CD8-positive, alpha-beta memory T cell (primary cell): ENCODE data around the gene ABCA2. TPM values are rescaled to one million over a fixed set of nuclear protein-coding genes. Genes with fewer than 3 reads are reported as not detected.

Experiments
- CTCF ChIA-PET: fragments of 350-600 bp; sonication (Branson Sonifier 250); formaldehyde crosslinking; loops from one replicate; lab custom pipeline; 2021; ENCODE audit warnings: antibody characterized with exemption; lab: Charles Lee
- POLR2A ChIA-PET: fragments of 350-600 bp; sonication (Branson Sonifier 250); formaldehyde crosslinking; loops from one replicate; lab custom pipeline; 2021; ENCODE audit warnings: antibody characterized with exemption; lab: Charles Lee
- DNase-seq, 5 donors: peaks; one replicate each; pipeline versions ENCODE4 v3.0.0 to v3.0.0-alpha.2; 2020 to 2022; ENCODE audit warnings: mixed read lengths in 1 of 5
- H3K27ac ChIP-seq: one replicate; pipeline ENCODE4 v1.7.0; 2013; ENCODE audit warnings: low read depth, mild to moderate bottlenecking, low read length, moderate library complexity
- H3K27me3 ChIP-seq: 2 replicates; pipeline ENCODE4 v1.7.0; 2013; ENCODE audit warnings: low read length, mild to moderate bottlenecking; ENCODE audit not compliant: insufficient read depth, poor library complexity, severe bottlenecking
- H3K36me3 ChIP-seq: 2 replicates; pipeline ENCODE4 v1.7.0; 2013; ENCODE audit warnings: mild to moderate bottlenecking, low read length, moderate library complexity; ENCODE audit not compliant: insufficient read depth
- H3K4me1 ChIP-seq: 2 replicates; pipeline ENCODE4 v1.7.0; 2013; ENCODE audit warnings: mild to moderate bottlenecking, low read length, moderate library complexity; ENCODE audit not compliant: insufficient read depth
- H3K4me3 ChIP-seq: 2 replicates; pipeline ENCODE4 v1.7.0; 2013; ENCODE audit warnings: mild to moderate bottlenecking, low read length
- H3K9me3 ChIP-seq: 2 replicates; pipeline ENCODE4 v1.7.0; 2013; ENCODE audit warnings: mild to moderate bottlenecking, low read length
- H3K27ac Mint-ChIP-seq, 8 donors: one replicate each; pipeline ENCODE4 v1.8.0; 2020 to 2021; ENCODE audit warnings: mixed read lengths in 8 of 8, mild to moderate bottlenecking in 6 of 8, inconsistent platforms in 3 of 8, moderate library complexity in 3 of 8
- H3K27me3 Mint-ChIP-seq, 2 donors: one replicate each; pipeline ENCODE4 v1.8.0; 2020 to 2021; ENCODE audit warnings: mixed read lengths in 2 of 2, mild to moderate bottlenecking in 1 of 2, moderate library complexity in 1 of 2
- H3K36me3 Mint-ChIP-seq, 3 donors: one replicate each; pipeline ENCODE4 v1.8.0; 2020 to 2021; ENCODE audit warnings: mixed read lengths in 3 of 3, inconsistent platforms in 1 of 3, mild to moderate bottlenecking in 1 of 3
- H3K4me1 Mint-ChIP-seq, 3 donors: one replicate each; pipeline ENCODE4 v1.8.0; 2020 to 2021; ENCODE audit warnings: mixed read lengths in 3 of 3, inconsistent platforms in 1 of 3, mild to moderate bottlenecking in 1 of 3
- H3K4me3 Mint-ChIP-seq, 7 donors: one replicate each; pipeline ENCODE4 v1.8.0; 2020 to 2021; ENCODE audit warnings: mixed read lengths in 7 of 7, mild to moderate bottlenecking in 6 of 7, moderate library complexity in 4 of 7, inconsistent platforms in 2 of 7
- H3K9me3 Mint-ChIP-seq, 5 donors: one replicate each; pipeline ENCODE4 v1.8.0; 2020 to 2022; ENCODE audit warnings: mixed read lengths in 5 of 5, mild to moderate bottlenecking in 3 of 5, moderate library complexity in 2 of 5, inconsistent platforms in 1 of 5
- polyA plus RNA-seq: library from polyadenylated mRNA; unstranded; fragments of 300-500 nt; fragmentation: Illumina TruSeq; gene quantifications from one replicate; pipeline ENCODE4 v1.2.3, GENCODE V29; 2021
- total RNA-seq, 2 experiments: library from RNA; stranded (reverse); gene quantifications; one replicate each; pipeline ENCODE4 v1.2.3, GENCODE V29; 2021

Gene ABCA2
- total and polyA plus RNA-seq, 3 experiments from 2014 or later, result 15.9 to 20.7 (median 20.2) TPM

DNA sequence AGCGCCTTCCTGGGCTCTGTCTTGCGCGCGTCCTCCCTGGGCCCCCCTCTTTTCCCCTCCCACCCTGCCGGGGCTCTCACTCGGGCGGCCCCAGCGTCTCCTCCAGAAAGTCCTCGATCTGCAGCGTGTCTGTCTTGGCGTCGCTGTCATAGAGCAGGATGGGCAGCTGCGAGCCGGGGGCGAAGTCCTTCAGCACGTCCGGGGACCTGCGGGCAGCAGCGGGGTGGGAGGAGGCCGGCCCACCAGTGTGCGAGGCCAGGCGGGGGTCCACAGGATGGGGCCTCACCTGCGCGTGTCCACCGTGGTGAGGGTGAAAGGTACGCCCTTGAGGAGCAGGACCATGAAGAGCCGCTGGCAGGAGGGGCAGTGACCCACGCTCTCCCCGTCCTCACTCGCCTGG is 32.7 kb downstream of the ABCA2 start:
- no peaks in the 10 kb centered on the region for H3K27me3 Mint-ChIP-seq
- H3K36me3 Mint-ChIP-seq, result peaks cover 0 to 17% (median 0%) of the 10 kb centered on the region in 3 donors
- DNase-seq, result no peak
- H3K27me3 ChIP-seq, result no peaks in the 10 kb centered on the region
- H3K4me1 ChIP-seq, result peaks cover 55% of the 10 kb centered on the region
- H3K36me3 ChIP-seq, result no peaks in the 10 kb centered on the region
- peak overlapping the region in 1 of 7 donors; percentile 56 for H3K4me3 Mint-ChIP-seq
- POLR2A ChIA-PET, result interaction anchor here (1.2 to 1.6 kb wide), 3 partner anchors 17 to 32 kb away, joined by 3 to 11 read pairs (median 6); no protein-coding TSS in a partner anchor
- H3K9me3 ChIP-seq, result no peaks in the 10 kb centered on the region
- no peak overlapping the region for H3K27ac ChIP-seq
- CTCF ChIA-PET, result interaction anchor here (1.3 to 6.7 kb wide), 6 partner anchors 10 to 153 kb away, joined by 4 to 72 read pairs (median 12); partner anchors contain the start of genes ABCA2, AJM1, C8G and FBXW5
- peak overlapping the region in 4 of 8 donors; percentile 10 to 86 (median 39) for H3K27ac Mint-ChIP-seq
- no peak overlapping the region for H3K4me3 ChIP-seq
- H3K9me3 Mint-ChIP-seq, result no peaks in the 10 kb centered on the region
- H3K4me1 Mint-ChIP-seq, result peaks cover 43 to 75% (median 44%) of the 10 kb centered on the region in 3 donors

DNA sequence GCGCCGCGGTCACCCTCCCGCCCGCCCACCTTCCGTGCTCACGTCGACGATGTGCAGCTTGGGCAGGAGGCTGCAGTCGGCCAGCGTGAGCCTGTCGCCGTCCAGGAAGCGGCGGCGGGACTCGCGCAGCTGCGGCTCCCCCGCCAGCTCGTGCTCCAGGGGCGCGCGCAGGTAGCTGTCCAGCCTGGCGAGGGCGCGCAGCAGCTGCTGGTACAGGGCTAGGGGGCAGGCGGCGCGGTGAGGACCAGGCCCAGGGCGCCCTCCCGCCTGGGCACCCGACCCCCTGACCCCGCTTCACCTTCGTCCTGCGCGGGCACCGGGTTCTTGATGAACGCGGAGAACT is 33.2 kb downstream of the ABCA2 start:
- Mint-ChIP-seq H3K27ac (peak overlapping the region in 2 of 8 donors; percentile 39 to 47), H3K9me3 (no peaks in the 10 kb centered on the region), H3K4me1 (peaks cover 38 to 70% (median 39%) of the 10 kb centered on the region in 3 donors), H3K4me3 (peak overlapping the region in 1 of 7 donors; percentile 56), H3K27me3 (no peaks in the 10 kb centered on the region), H3K36me3 (peaks cover 0 to 17% (median 0%) of the 10 kb centered on the region in 3 donors)
- no peak overlapping the region for H3K27ac ChIP-seq
- H3K4me1 ChIP-seq, result peaks cover 50% of the 10 kb centered on the region
- ChIA-PET CTCF (interaction anchor here (2.2 to 6.7 kb wide), 5 partner anchors 34 to 152 kb away, joined by 9 to 72 read pairs (median 12); partner anchors contain the start of genes ABCA2, AJM1, C8G and FBXW5), POLR2A (no interaction called here)
- H3K36me3 ChIP-seq, result no peaks in the 10 kb centered on the region
- no peak overlapping the region for H3K4me3 ChIP-seq
- no peaks in the 10 kb centered on the region for H3K27me3 ChIP-seq
- DNase-seq, result no peak
- no peaks in the 10 kb centered on the region for H3K9me3 ChIP-seq

DNA sequence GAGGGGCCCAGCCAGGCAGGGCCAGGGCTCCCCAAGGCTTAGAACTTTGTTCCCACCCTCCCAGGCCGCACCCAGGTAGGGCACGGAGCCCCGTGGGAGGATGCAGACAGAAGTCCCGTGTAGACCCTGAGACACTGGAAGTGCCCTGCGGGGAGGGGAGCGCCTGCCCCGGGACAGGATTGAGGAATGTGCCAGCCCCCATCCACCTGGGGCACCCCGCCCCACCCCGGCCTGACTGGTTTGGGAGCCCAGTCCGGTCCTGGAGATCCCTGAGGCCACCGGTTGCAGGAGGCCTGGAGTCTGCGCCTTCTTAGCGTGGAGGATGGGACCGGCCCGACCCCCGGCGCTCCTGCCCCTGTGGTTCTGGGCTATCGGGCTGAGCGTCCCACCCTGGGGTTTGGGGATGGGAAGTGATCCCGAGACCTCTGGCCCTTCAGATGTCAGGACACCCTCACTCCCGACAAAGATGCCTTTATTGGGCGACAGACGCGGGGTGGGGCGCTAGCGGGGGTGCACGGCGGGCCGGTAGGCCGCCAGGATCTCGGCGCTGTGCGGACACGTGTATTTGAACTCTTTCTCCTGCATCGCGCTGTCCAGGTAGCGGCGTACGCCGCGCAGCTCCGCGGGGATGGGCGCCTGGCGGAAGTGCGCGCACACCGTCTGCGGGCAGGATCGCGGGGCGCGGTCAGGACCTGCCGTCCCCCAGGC is 33.7 kb downstream of the ABCA2 start:
- Histone ChIP-seq H3K27ac (no peak overlapping the region), H3K36me3 (no peaks in the 10 kb centered on the region), H3K4me1 (peaks cover 48% of the 10 kb centered on the region), H3K9me3 (no peaks in the 10 kb centered on the region), H3K4me3 (no peak overlapping the region), H3K27me3 (no peaks in the 10 kb centered on the region)
- Mint-ChIP-seq H3K36me3 (peaks cover 0 to 17% (median 0%) of the 10 kb centered on the region in 3 donors), H3K27me3 (no peaks in the 10 kb centered on the region), H3K4me1 (peaks cover 36 to 68% (median 39%) of the 10 kb centered on the region in 3 donors), H3K27ac (peak overlapping the region in 7 of 8 donors; percentile 41 to 98 (median 96)), H3K4me3 (peak overlapping the region in 6 of 7 donors; percentile 8 to 95 (median 88)), H3K9me3 (no peaks in the 10 kb centered on the region)
- ChIA-PET CTCF (interaction anchor here (2.8 to 6.7 kb wide), 3 partner anchors 8 to 41 kb away, joined by 18 to 72 read pairs (median 20); partner anchors contain the start of genes ABCA2 and FUT7), POLR2A (interaction anchor here (0.7 kb wide), 1 partner anchor 12 kb away, joined by 3 read pairs; no protein-coding TSS in a partner anchor)
- no peak for DNase-seq

DNA sequence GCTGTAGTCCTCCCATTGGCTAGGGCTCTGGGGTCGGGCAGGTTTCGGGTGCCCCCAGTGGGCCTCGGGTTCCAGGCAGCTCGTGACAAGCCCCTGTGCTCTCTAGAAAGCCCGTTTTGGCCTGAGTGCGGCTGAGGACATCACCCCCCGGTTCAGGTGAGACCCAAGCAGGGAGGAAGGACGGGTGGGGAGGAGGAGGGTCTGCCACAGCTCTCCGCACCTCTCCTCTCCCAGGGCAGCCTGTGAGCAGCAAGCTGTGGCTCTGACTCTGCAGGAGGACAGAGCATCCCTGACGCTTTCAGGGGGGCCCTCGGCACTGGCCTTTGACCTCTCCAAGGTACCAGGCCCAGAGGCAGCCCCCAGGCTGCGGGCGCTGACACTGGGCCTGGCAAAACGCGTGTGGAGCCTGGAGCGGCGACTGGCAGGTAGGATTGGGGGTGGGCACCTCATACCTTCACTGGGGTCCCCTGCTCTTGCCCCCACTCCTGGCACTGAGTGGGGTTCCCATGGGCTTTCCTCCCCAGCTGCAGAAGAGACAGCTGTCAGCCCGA is 35.1 kb downstream of the ABCA2 start:
- peaks cover 35% of the 10 kb centered on the region for H3K4me1 ChIP-seq
- peaks cover 25 to 54% (median 29%) of the 10 kb centered on the region in 3 donors for H3K4me1 Mint-ChIP-seq
- peak overlapping the region; percentile 92 to 98 (median 96) for H3K27ac Mint-ChIP-seq
- H3K36me3 ChIP-seq, result no peaks in the 10 kb centered on the region
- peaks cover 0 to 1% of the 10 kb centered on the region in 2 donors for H3K27me3 Mint-ChIP-seq
- no peaks in the 10 kb centered on the region for H3K27me3 ChIP-seq
- H3K4me3 ChIP-seq, result peak overlapping the region; percentile 65
- ChIA-PET CTCF (interaction anchor here (0.8 to 6.7 kb wide), 12 partner anchors 9 to 148 kb away, joined by 3 to 72 read pairs (median 8); partner anchors contain the start of genes ABCA2, C8G, FBXW5 and FUT7), POLR2A (interaction anchor here (0.8 to 2.6 kb wide), 11 partner anchors 8 to 94 kb away, joined by 3 to 15 read pairs (median 7); partner anchors contain the start of genes C8G, FBXW5, FUT7 and MAN1B1)
- H3K27ac ChIP-seq, result peak overlapping the region; percentile 83
- no peak for DNase-seq
- H3K9me3 Mint-ChIP-seq, result no peaks in the 10 kb centered on the region
- peaks cover 0 to 17% (median 0%) of the 10 kb centered on the region in 3 donors for H3K36me3 Mint-ChIP-seq
- H3K4me3 Mint-ChIP-seq, result peak overlapping the region; percentile 84 to 95 (median 87)
- H3K9me3 ChIP-seq, result no peaks in the 10 kb centered on the region

DNA sequence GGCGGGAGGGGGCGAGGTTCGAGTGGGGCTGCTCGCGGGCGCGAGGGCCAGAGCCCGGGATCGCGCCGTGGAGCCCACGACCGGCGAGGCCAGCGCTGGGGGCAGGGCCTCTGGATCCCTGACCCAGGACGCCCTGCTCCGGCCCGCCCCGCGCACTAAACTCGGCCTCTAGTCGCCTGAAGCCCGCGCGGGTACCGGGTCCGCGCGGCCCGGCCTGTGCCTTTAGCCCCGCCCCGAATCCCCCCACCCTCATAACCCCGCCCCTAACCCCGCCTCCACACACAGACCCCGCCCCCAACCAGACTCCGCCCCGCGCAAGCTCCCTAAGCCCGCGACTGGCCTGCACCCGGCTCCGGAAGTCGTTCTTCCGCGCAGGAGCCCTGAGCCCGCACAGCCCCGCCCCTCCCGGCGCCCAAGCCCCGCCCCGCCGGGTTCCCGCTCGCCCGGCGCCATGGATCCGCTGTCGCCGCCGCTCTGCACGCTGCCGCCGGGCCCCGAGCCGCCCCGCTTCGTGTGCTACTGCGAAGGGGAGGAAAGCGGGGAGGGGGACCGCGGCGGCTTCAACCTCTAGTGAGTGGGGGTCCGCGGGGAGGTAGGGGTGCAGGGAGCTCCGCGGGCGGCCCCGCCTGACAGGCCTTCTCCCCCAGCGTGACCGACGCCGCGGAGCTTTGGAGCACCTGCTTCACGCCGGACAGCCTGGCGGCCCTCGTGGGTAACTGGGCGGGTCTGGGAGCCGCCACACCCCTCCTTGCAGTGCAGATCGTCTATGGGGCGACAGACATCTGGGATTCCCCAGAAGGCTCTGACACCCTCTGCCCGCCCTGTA is 35.8 kb downstream of the ABCA2 start, which contains the start of gene PAXX:
TSS of gene PAXX (plus strand) at position 430 of the 826 bp plus-strand sequence. CDS start at position 452, 22 bp downstream.
- DNase-seq, result peak; percentile 91 to 95 (median 92)
- no peaks in the 10 kb centered on the region for H3K9me3 Mint-ChIP-seq
- POLR2A ChIA-PET, result interaction anchor here (0.6 to 2.6 kb wide), 13 partner anchors 9 to 95 kb away, joined by 3 to 15 read pairs (median 5); partner anchors contain the start of genes C8G, FBXW5, FUT7 and MAN1B1
- peaks cover 0 to 17% (median 0%) of the 10 kb centered on the region in 3 donors for H3K36me3 Mint-ChIP-seq
- peak within 1 kb of the TSS; percentile 84 to 95 (median 87) for H3K4me3 Mint-ChIP-seq
- Histone ChIP-seq H3K27ac (peak within 1 kb of the TSS; percentile 83), H3K4me1 (peaks cover 28% of the 10 kb centered on the region), H3K4me3 (peak within 1 kb of the TSS; percentile 65), H3K9me3 (no peaks in the 10 kb centered on the region), H3K36me3 (no peaks in the 10 kb centered on the region), H3K27me3 (no peaks in the 10 kb centered on the region)
- H3K4me1 Mint-ChIP-seq, result peaks cover 19 to 50% (median 22%) of the 10 kb centered on the region in 3 donors
- peaks cover 2 to 3% of the 10 kb centered on the region in 2 donors for H3K27me3 Mint-ChIP-seq
- peak within 1 kb of the TSS; percentile 92 to 98 (median 96) for H3K27ac Mint-ChIP-seq
- CTCF ChIA-PET, result interaction anchor here (0.8 to 6.7 kb wide), 12 partner anchors 10 to 245 kb away, joined by 3 to 72 read pairs (median 8); partner anchors contain the start of genes ABCA2, C8G, FBXW5 and FUT7

DNA sequence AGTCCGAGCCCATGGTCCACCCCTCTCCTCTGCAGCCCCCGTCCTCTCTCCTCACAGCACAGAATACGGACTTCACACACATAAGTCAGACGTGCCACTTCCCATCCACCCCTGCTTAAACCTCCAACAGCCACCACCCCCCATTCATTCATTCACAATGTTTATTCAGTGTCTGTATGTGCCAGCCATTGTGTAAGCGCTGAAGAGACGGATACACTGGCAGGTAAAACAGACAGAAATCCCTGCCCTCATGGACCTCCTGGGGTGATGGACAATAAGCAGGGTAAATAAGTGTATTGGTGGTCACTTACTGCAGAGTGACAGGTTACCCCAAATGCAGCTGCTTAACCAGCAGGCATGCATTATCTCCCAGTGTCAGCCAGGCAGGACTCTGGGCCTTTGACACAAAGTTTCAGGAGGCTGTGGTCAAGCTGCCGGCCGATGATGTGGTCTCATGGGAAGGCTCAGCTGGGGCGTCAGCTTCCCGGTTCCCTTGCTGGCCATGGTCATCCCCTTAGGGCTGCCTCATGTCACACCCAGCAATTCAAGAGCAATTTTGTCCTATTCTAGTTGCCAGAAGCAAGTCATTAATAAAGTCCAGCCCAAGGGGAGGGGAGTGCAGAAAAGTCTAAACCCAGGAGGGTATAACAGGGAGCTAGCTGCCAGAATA is 37.7 kb downstream of the ABCA2 start:
- Histone ChIP-seq H3K4me3 (no peak overlapping the region), H3K27me3 (no peaks in the 10 kb centered on the region), H3K4me1 (peaks cover 13% of the 10 kb centered on the region), H3K9me3 (no peaks in the 10 kb centered on the region), H3K27ac (no peak overlapping the region), H3K36me3 (no peaks in the 10 kb centered on the region)
- CTCF ChIA-PET, result interaction anchor here (0.8 to 3.9 kb wide), 2 partner anchors 15 to 45 kb away, joined by 4 to 21 read pairs; no protein-coding TSS in a partner anchor
- POLR2A ChIA-PET, result interaction anchor here (0.6 kb wide), 1 partner anchor 52 kb away, joined by 8 read pairs; no protein-coding TSS in a partner anchor
- Mint-ChIP-seq H3K27ac (peak overlapping the region in 7 of 8 donors; percentile 4 to 98 (median 77)), H3K36me3 (peaks cover 0 to 14% (median 0%) of the 10 kb centered on the region in 3 donors), H3K9me3 (no peaks in the 10 kb centered on the region), H3K4me1 (peaks cover 14 to 40% (median 15%) of the 10 kb centered on the region in 3 donors), H3K27me3 (peaks cover 3 to 8% of the 10 kb centered on the region in 2 donors), H3K4me3 (peak overlapping the region in 6 of 7 donors; percentile 73 to 92 (median 78))
- no peak for DNase-seq
